Esophagus (tissue), 2 donors: ENCODE data around the gene GABRP. TPM values are rescaled to one million over a fixed set of nuclear protein-coding genes. Genes with fewer than 3 reads are reported as not detected.
"Not testable (repeated sequence)": the region's sequence is repeated elsewhere in the genome, so short reads cannot be mapped to it uniquely, and the experiment has no call there.

ENCODE experiments used
- H3K27ac ChIP-seq, 2 donors: one replicate each; pipeline ENCODE4 v1.5.1; 2013; ENCODE audit warnings: low read depth in 2 of 2, mild to moderate bottlenecking in 2 of 2, inconsistent platforms in 1 of 2, low read length in 1 of 2, moderate library complexity in 1 of 2
- H3K27me3 ChIP-seq, 2 donors: one replicate each; pipeline ENCODE4 v1.6.1; 2013; ENCODE audit warnings: low read length in 2 of 2, control low read depth in 1 of 2, mild to moderate bottlenecking in 1 of 2; ENCODE audit not compliant: insufficient read depth in 2 of 2, control insufficient read depth in 1 of 2
- H3K36me3 ChIP-seq, 2 donors: one replicate each; pipeline ENCODE4 v1.6.1; 2013; ENCODE audit warnings: low read length in 1 of 2; ENCODE audit not compliant: control insufficient read depth in 2 of 2, insufficient read depth in 2 of 2
- H3K4me1 ChIP-seq, 2 donors: one replicate each; pipeline ENCODE4 v1.6.1; 2013; ENCODE audit warnings: low read length in 1 of 2; ENCODE audit not compliant: control insufficient read depth in 2 of 2, insufficient read depth in 2 of 2
- H3K4me3 ChIP-seq, 2 donors: one replicate each; pipeline ENCODE4 v1.5.1; 2013; ENCODE audit warnings: low read length in 2 of 2, mild to moderate bottlenecking in 2 of 2, low read depth in 1 of 2, moderate library complexity in 1 of 2
- H3K9me3 ChIP-seq, 2 donors: one replicate each; pipeline ENCODE4 v1.6.1; 2013; ENCODE audit warnings: mild to moderate bottlenecking in 2 of 2, low read depth in 1 of 2, low read length in 1 of 2, moderate library complexity in 1 of 2; ENCODE audit not compliant: control insufficient read depth in 2 of 2, insufficient read depth in 1 of 2
- WGBS, 2 donors: extraction: QIAGEN DNeasy Blood & Tissue Kit; methylation state at CpG; one replicate each; pipeline ENCODE4 v1.1.7; 2013; 5-methylcytosine and 5-hydroxymethylcytosine counted together
- polyA plus RNA-seq, 2 donors: library from polyadenylated mRNA; stranded (reverse); fragments of 200-250 nt; gene quantifications; one replicate each; pipeline ENCODE4 v1.2.3, GENCODE V29; 2013
- donor health status: healthy with polysubstance abuse.
- donor health status: Bipolar disorder and iron deficiency.

The GABRP gene
- polyA plus RNA-seq, 2 donors, result 21.9 to 55.7 TPM

DNA sequence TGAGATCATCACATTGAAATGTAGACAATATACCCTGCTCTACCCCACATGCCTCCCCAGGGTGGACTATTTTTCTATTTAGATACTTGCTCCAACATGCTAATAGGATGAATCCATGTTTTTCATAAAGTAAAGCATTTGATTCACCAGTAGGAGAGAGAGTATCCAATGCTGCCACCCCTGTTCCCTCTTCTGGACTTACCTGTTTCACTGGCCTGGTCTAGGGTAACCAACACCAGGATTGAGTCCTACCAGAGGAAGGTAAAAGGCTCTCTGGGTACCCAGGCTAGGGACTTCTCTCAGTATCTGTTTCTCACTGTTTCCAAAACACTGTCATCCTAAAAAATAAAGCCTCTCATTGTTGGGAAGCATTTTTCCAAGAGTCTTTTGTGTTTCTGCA, 30.2 kb upstream of the GABRP start:
- H3K27ac ChIP-seq, result peak overlapping the region in 1 of 2 donors; percentile 9

DNA sequence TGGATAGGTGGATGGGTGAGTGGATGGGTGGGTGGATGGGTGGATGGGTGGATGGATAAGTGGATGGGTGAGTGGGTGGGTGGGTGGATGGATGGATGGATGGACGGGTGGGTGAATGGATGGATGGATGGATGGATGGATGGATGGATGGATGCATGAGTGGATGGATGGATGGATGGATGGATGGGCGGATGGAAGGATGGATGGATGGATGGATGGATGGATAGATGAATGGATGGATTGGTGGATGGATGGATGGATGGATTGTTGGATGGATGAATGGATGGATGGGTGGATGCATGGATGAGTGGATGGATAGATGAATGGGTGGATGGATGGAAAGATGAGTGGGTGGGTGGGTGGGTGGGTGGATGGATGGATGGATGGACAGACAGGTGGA, 29.0 kb upstream of the GABRP start:
- not testable (repeated sequence) for H3K36me3 ChIP-seq, H3K27me3 ChIP-seq, H3K4me3 ChIP-seq, H3K27ac ChIP-seq, H3K9me3 ChIP-seq
- WGBS, 2 donors, result 83 to 88% methylated on average over 2 of the region's 2 CpGs
- peaks cover 6 to 15% of the 10 kb centered on the region in 2 donors for H3K4me1 ChIP-seq

More for the DNA sequence above, 30.2 kb upstream of the GABRP start:
- H3K9me3 ChIP-seq, result no peaks in the 10 kb centered on the region
- peaks cover 6 to 18% of the 10 kb centered on the region in 2 donors for H3K4me1 ChIP-seq
- no peak overlapping the region for H3K4me3 ChIP-seq
- no peaks in the 10 kb centered on the region for H3K36me3 ChIP-seq
- H3K27me3 ChIP-seq, result no peaks in the 10 kb centered on the region

DNA sequence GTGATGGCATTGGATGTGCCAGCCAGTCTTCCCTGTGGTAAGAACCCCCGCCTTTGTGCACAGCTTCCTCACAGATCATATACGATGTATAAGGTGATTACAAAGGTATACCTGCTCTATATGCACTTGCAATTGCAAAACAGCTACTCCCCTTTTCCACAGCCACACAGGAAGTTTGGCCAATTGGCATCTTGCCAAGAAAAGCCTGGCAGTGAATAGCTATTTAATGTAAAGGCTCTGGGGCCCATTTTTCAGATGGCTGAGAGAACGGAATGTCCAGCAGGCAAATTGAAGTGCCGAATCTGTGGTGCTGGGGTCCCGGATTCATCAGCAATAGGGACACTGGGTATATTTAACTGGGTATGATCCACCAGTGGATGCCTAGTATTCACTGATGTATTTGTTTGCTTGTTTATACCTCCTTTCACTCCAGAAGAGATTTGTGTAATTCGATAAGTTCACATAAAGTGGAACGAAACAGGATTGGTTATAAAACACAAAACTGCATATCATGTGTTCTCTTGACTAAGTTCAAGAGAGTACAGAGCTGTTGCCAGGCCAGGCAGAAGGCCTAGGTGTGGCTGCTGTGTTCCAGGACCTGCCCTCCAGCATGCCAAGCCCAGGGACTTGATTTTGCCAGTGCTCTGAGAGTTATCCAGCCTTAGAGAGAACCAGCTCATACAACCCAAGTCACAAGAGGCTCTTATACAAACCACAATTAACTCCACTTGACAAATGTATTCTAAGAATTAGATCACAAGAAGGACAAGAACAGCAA, 27.7 kb upstream of the GABRP start:
- 56 to 65% methylated on average over 7 of the region's 7 CpGs for WGBS, 2 donors
- Histone ChIP-seq H3K27ac (peak overlapping the region; percentile 70 to 77), H3K9me3 (no peaks in the 10 kb centered on the region), H3K27me3 (no peaks in the 10 kb centered on the region), H3K4me1 (peaks cover 6 to 11% of the 10 kb centered on the region in 2 donors), H3K36me3 (no peaks in the 10 kb centered on the region), H3K4me3 (no peak overlapping the region)

DNA sequence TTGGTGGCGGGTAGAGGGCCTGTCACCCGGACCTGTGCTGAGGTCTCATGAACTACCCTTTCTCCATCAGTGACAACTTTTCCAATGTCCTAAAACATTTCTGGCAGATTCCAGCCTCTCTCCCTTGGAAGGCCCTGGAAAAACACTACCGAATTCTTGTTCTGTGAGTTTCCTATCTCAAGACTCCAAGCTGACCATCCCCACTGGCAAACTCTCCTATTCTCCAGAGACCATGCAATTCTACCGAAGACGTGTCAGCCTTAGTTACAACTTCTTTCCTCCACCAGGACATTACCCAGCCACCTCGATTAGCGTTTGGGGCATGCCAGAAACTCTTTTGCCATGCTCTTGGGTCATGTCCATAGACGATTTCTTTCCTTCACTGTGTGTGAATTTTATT, 26.8 kb upstream of the GABRP start:
- Histone ChIP-seq H3K4me1 (peaks cover 6 to 10% of the 10 kb centered on the region in 2 donors), H3K27ac (peak overlapping the region; percentile 77 to 80), H3K9me3 (no peaks in the 10 kb centered on the region), H3K27me3 (no peaks in the 10 kb centered on the region), H3K4me3 (no peak overlapping the region), H3K36me3 (no peaks in the 10 kb centered on the region)
- 75 to 90% methylated on average over 8 of the region's 8 CpGs for WGBS, 2 donors

DNA sequence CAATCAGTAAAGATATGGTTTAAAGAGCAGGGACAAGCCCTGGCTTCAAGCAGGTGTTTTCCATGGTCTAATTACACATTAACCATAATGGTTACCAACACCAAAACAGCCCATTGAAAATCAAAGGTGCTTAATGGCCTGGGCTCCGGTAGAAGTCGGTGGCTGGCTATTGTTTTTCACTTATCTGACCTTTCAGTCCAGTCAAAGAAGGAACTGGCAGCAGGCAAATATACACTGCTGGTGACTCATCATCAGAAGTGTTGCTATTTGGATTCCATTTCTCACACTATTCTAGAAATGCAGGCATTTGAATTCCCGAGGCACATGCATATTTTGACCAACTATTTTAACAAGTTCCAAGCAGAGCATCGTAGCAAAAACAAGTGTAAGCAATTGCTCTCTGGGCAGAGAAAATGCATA, 26.3 kb upstream of the GABRP start:
- Histone ChIP-seq H3K36me3 (no peaks in the 10 kb centered on the region), H3K9me3 (no peaks in the 10 kb centered on the region), H3K4me1 (peaks cover 6 to 7% of the 10 kb centered on the region in 2 donors), H3K27me3 (no peaks in the 10 kb centered on the region), H3K4me3 (no peak overlapping the region), H3K27ac (peak overlapping the region; percentile 77 to 80)
- 16 to 17% methylated on average over 4 of the region's 4 CpGs for WGBS, 2 donors

DNA sequence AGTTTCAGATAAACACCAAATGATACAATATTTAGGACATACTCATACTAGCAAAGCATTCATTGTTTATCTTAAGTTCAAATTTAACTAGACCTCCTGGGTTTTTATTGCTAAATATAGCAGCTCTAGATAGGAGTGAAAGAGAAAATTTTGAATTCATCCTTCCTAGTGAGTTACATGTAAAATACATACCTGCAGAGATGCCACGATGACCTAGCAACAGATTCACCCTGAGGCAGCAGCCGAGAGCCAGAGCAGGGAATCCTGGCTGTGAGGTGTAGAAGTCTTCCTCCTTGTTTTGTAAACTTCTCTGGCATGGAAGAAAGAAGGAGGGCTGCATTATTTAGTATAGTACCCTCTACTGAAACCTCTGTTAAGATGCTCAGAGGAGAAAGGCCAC, 25.9 kb upstream of the GABRP start:
- Histone ChIP-seq H3K4me3 (no peak overlapping the region), H3K9me3 (no peaks in the 10 kb centered on the region), H3K27me3 (no peaks in the 10 kb centered on the region), H3K27ac (no peak overlapping the region), H3K36me3 (no peaks in the 10 kb centered on the region), H3K4me1 (peaks cover 3 to 6% of the 10 kb centered on the region in 2 donors)
- WGBS, 2 donors, result 60 to 61% methylated on average over 2 of the region's 2 CpGs

DNA sequence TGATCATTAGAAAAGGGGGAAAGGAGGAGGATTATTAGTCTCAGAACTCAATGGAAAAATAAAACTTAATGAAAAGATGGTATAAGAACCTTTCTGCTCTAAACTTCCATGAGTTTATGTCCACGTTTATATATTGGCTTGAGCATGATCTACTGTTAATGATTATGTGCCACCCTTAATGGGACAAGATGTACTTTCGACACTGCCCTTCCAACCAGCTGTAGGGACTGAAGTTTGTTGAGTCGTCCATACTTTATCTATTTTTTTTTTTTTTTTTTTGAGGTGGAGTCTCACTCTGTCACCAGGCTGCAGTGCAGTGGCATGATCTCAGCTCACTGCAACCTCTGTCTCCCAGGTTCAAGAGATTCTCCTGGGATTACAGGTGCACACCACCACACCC, 25.0 kb upstream of the GABRP start:
- H3K4me3 ChIP-seq, result no peak overlapping the region
- no peaks in the 10 kb centered on the region for H3K36me3 ChIP-seq
- H3K4me1 ChIP-seq, result peaks cover 2 to 6% of the 10 kb centered on the region in 2 donors
- H3K27ac ChIP-seq, result no peak overlapping the region
- H3K27me3 ChIP-seq, result no peaks in the 10 kb centered on the region
- WGBS, 2 donors, result 78 to 80% methylated on average over 3 of the region's 3 CpGs
- H3K9me3 ChIP-seq, result no peaks in the 10 kb centered on the region

DNA sequence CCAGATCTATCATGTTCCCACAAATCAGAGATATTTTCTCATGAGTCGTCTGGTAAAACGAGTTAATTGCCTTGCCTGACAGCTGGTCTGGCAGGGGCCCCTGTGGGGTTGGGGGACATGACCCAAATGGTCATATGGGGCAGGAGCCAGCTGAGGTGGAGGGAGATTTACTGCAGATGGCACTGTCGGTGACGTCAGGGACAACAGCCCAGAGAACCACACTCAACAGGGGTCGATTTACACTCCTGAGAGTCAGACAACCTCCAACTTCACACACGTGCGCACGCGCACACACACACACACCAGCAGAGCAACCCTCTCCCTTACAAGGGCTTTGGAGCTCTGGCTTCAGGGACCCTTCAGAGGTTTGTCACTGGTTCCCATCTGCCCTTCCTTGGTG, 23.4 kb upstream of the GABRP start:
- Histone ChIP-seq H3K36me3 (no peaks in the 10 kb centered on the region), H3K4me1 (peaks cover 2 to 6% of the 10 kb centered on the region in 2 donors), H3K4me3 (no peak overlapping the region), H3K9me3 (no peaks in the 10 kb centered on the region), H3K27ac (no peak overlapping the region), H3K27me3 (no peaks in the 10 kb centered on the region)
- WGBS, 2 donors, result 76 to 79% methylated on average over 9 of the region's 9 CpGs

DNA sequence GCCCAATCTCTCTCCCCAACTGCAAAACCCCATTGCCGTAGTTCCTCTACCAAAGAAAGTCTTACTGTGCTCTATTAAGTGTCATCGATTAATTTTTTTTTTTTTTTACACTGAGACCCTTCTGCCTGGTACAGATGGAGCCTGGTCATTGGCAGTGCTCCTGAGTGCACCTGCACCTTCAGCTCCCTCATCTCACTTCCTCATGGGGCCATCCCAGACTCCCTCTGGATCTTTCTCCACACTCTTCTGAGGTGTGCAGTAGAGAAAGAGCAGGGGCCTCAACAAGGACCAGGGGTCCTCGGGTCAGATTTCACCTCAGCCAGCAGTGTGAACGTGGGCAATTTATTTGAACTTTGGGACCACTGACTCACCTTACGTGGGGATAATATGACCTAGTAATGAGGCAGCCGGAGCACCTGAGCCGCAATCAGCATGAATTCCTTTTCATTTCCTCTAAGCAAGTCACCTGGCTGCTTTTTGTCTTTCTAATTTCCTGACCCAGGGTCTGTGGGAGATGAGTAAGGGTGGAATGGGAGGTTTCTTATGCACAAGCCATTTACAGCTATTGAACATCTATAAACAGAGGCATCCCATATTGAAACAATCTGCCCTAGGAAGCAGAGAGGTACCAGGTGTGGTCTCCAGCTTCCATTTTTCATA, 22.3 kb upstream of the GABRP start:
- H3K36me3 ChIP-seq, result no peaks in the 10 kb centered on the region
- H3K9me3 ChIP-seq, result no peaks in the 10 kb centered on the region
- no peak overlapping the region for H3K4me3 ChIP-seq
- no peak overlapping the region for H3K27ac ChIP-seq
- no peaks in the 10 kb centered on the region for H3K27me3 ChIP-seq
- 84 to 86% methylated on average over 7 of the region's 7 CpGs for WGBS, 2 donors
- H3K4me1 ChIP-seq, result peaks cover 2 to 3% of the 10 kb centered on the region in 2 donors

DNA sequence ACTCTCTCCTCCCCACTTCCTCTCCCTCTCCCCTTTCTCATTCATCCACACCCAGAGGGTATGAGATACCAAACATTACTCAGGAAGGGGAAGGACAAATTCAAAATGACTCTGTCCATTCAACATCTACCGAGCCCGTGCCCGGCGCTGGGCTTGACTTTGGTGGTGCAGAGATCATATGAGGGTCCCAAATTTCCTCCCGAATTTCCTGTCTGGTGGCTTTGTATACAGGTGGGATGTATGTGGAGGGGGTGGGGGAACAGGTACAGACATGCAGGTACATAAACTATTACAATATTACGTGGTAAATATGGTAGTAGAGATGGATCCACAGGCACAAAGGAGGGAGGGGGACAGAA, 21.8 kb upstream of the GABRP start:
- 83 to 89% methylated on average over 6 of the region's 6 CpGs for WGBS, 2 donors
- peaks cover 2% of the 10 kb centered on the region in 2 donors for H3K4me1 ChIP-seq
- H3K9me3 ChIP-seq, result no peaks in the 10 kb centered on the region
- no peaks in the 10 kb centered on the region for H3K36me3 ChIP-seq
- no peaks in the 10 kb centered on the region for H3K27me3 ChIP-seq
- no peak overlapping the region for H3K4me3 ChIP-seq
- no peak overlapping the region for H3K27ac ChIP-seq
